CD4-positive, alpha-beta memory T cell (primary cell): Measurements from ENCODE around the gene PXMP4. TPM values are rescaled to one million over a fixed set of nuclear protein-coding genes. Genes with fewer than 3 reads are reported as not detected.

Experiments
- CTCF ChIA-PET: fragments of 350-600 bp; sonication (Branson Sonifier 250); formaldehyde crosslinking; loops from one replicate; lab custom pipeline; 2021; ENCODE audit warnings: inconsistent platforms; ENCODE audit not compliant: partially characterized antibody; lab: Charles Lee
- POLR2A ChIA-PET: fragments of 350-600 bp; sonication (Branson Sonifier 250); formaldehyde crosslinking; loops from one replicate; lab custom pipeline; 2021; ENCODE audit not compliant: partially characterized antibody; lab: Charles Lee
- DNase-seq, 5 donors: peaks; one replicate each; pipeline versions ENCODE4 v3.0.0 to v3.0.0-alpha.2; 2020 to 2022; ENCODE audit warnings: mixed read lengths in 1 of 5
- H3K27ac ChIP-seq: one replicate; pipeline ENCODE4 v1.7.0; 2013; ENCODE audit warnings: low read depth, low read length
- H3K27me3 ChIP-seq: 2 replicates; pipeline ENCODE4 v1.7.0; 2013; ENCODE audit warnings: mild to moderate bottlenecking, low read length, moderate library complexity; ENCODE audit not compliant: insufficient read depth
- H3K36me3 ChIP-seq: 2 replicates; pipeline ENCODE4 v1.7.0; 2013; ENCODE audit warnings: mild to moderate bottlenecking, low read length, moderate library complexity; ENCODE audit not compliant: insufficient read depth
- H3K4me1 ChIP-seq: 2 replicates; pipeline ENCODE4 v1.7.0; 2013; ENCODE audit warnings: mild to moderate bottlenecking, low read length, moderate library complexity; ENCODE audit not compliant: insufficient read depth
- H3K4me3 ChIP-seq, 2 donors: one replicate each; pipeline ENCODE4 v1.7.0; 2013; ENCODE audit warnings: low read length in 2 of 2, mild to moderate bottlenecking in 1 of 2
- H3K9me3 ChIP-seq, 2 donors: one replicate each; pipeline ENCODE4 v1.7.0; 2013; ENCODE audit warnings: low read length in 2 of 2, control low read depth in 1 of 2; ENCODE audit not compliant: control insufficient read depth in 1 of 2
- H3K27ac Mint-ChIP-seq, 7 donors: one replicate each; pipeline ENCODE4 v1.8.0; 2020 to 2021; ENCODE audit warnings: mixed read lengths in 7 of 7, mild to moderate bottlenecking in 6 of 7, inconsistent platforms in 3 of 7, moderate library complexity in 3 of 7
- H3K27me3 Mint-ChIP-seq, 2 donors: one replicate each; pipeline ENCODE4 v1.8.0; 2020 to 2021; ENCODE audit warnings: mixed read lengths in 2 of 2
- H3K36me3 Mint-ChIP-seq, 2 donors: one replicate each; pipeline ENCODE4 v1.8.0; 2020 to 2021; ENCODE audit warnings: mixed read lengths in 2 of 2, inconsistent platforms in 1 of 2, mild to moderate bottlenecking in 1 of 2
- H3K4me1 Mint-ChIP-seq, 4 donors: one replicate each; pipeline ENCODE4 v1.8.0; 2020 to 2021; ENCODE audit warnings: mixed read lengths in 4 of 4, mild to moderate bottlenecking in 1 of 4
- H3K4me3 Mint-ChIP-seq, 8 donors: one replicate each; pipeline ENCODE4 v1.8.0; 2020 to 2021; ENCODE audit warnings: mixed read lengths in 8 of 8, mild to moderate bottlenecking in 7 of 8, moderate library complexity in 6 of 8, inconsistent platforms in 3 of 8
- H3K9me3 Mint-ChIP-seq, 8 donors: one replicate each; pipeline ENCODE4 v1.8.0; 2020 to 2021; ENCODE audit warnings: mixed read lengths in 8 of 8, mild to moderate bottlenecking in 5 of 8, inconsistent platforms in 3 of 8, moderate library complexity in 1 of 8
- intact Hi-C: fragments of 100-400 bp; cut with micrococcal nuclease; formaldehyde crosslinking; loops from one replicate; pipeline ENCODE4 v1.15.1; 2023
- polyA plus RNA-seq, 2 donors: library from polyadenylated mRNA; unstranded; fragments of 300-500 nt; fragmentation: Illumina TruSeq; gene quantifications; one replicate each; pipeline ENCODE4 v1.2.3, GENCODE V29; 2021
- total RNA-seq, 2 experiments: library from RNA; stranded (reverse); gene quantifications; one replicate each; pipeline ENCODE4 v1.2.3, GENCODE V29; 2021

Gene PXMP4
- total and polyA plus RNA-seq, 4 experiments from 2014 or later = 6.3 to 16.4 (median 16.0) TPM

DNA sequence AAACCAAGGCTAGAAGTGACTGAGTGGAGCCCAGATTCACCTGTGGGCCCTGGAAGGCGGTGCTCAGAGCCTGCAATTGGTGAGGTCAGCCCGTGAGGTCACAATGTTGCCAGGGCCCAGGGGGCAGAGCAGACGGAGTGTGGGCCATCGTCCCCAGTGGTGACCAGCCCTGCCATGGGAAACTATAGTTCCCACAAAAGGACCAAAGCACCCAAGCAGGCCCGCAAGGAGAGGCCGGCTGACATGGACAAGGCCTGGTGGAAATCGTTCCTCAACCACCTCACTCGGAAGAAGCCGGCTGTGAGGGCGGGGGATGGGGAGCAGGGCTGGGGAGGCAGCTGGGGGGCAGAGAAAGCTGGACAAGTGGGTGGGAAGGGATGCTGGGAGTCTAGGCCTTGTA lies 57.9 kb downstream of the PXMP4 start, which contains the start of gene C20orf144:
TSS of gene C20orf144 (plus strand) at position 156 of the 400 bp plus-strand sequence. CDS start at position 175, 19 bp downstream.
- Mint-ChIP-seq H3K9me3 (no peaks in the 10 kb centered on the region), H3K4me1 (peaks cover 17 to 46% (median 29%) of the 10 kb centered on the region in 4 donors), H3K27ac (peak within 1 kb of the TSS; percentile 88 to 98 (median 94)), H3K27me3 (no peaks in the 10 kb centered on the region), H3K36me3 (peaks cover 0 to 3% of the 10 kb centered on the region in 2 donors), H3K4me3 (peak within 1 kb of the TSS; percentile 82 to 89 (median 86))
- Histone ChIP-seq H3K4me3 (peak within 1 kb of the TSS; percentile 65 to 87), H3K36me3 (no peaks in the 10 kb centered on the region), H3K9me3 (no peaks in the 10 kb centered on the region), H3K27me3 (no peaks in the 10 kb centered on the region), H3K27ac (peak within 1 kb of the TSS; percentile 82), H3K4me1 (peaks cover 33% of the 10 kb centered on the region)
- ChIA-PET CTCF (interaction anchor here (1.4 to 8.2 kb wide), 2 partner anchors 8 to 17 kb away, joined by 4 to 60 read pairs; no protein-coding TSS in a partner anchor), POLR2A (interaction anchor here (1.7 to 9.7 kb wide), 7 partner anchors 8 to 218 kb away, joined by 4 to 122 read pairs (median 22); partner anchors contain the start of genes CBFA2T2 and SNTA1)
- intact Hi-C loops = no loop called here
- no peak for DNase-seq

DNA sequence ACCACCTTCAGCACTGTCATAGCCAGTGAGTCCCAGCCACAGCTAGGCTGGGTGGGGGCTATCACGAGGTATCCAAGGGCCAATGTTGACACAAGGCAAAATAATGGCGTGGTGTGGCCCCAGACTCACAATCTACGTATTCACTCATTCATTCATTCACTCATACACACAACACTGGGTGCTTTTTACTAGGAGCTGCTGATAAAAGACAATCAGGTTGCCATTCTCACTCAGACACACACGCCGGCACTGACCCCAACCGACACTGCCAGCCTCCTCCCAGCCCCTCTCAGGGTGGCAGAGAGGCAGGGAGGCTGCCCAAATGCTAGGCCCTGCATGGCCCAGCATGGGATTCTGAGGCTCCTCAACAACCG lies 59.4 kb downstream of the PXMP4 start:
- Histone ChIP-seq H3K4me3 (no peak overlapping the region), H3K4me1 (peaks cover 25% of the 10 kb centered on the region), H3K36me3 (no peaks in the 10 kb centered on the region), H3K27ac (no peak overlapping the region), H3K9me3 (no peaks in the 10 kb centered on the region), H3K27me3 (no peaks in the 10 kb centered on the region)
- Mint-ChIP-seq H3K27ac (peak overlapping the region in 1 of 7 donors; percentile 42), H3K4me3 (no peak overlapping the region), H3K27me3 (no peaks in the 10 kb centered on the region), H3K4me1 (peaks cover 14 to 35% (median 20%) of the 10 kb centered on the region in 4 donors), H3K36me3 (no peaks in the 10 kb centered on the region), H3K9me3 (no peaks in the 10 kb centered on the region)
- CTCF ChIA-PET = interaction anchor here (1.0 kb wide), 1 partner anchor 214 kb away, joined by 3 read pairs; no protein-coding TSS in a partner anchor
- intact Hi-C loops = no loop called here
- DNase-seq = no peak
- POLR2A ChIA-PET = interaction anchor here (1.1 kb wide), 1 partner anchor 60 kb away, joined by 3 read pairs; the partner anchor contains the start of gene PXMP4

DNA sequence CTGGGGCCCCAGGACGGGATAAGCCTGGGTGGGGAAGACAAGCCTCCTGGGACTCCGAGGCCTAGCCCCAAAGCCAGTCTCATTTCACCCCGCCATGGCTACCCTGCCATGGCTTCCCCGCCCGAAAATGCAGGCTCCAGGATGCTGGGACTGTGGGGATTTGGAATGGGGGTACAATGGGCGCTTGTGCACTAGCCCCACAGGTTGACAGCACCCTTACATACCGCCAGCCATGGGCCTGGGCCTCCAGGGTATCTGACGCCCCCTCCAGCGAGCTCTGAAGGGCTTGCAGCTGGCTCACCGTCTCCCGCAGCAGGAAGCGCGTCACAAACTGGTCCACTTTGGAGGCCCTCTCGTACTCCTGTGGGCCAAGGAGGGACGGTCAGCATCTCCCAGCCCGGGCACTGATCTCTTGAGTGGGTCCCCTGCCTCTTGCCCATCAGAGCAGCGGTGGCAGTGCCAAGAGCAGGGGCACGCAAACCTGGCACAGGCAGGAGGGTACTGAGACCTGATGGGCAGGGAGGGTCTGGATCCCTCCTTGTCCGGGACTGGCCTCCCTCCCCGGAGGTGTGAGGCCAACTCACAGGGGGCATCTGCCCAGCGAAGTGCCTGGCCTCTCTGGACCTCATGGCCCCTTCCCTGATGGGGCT lies 60.0 kb downstream of the PXMP4 start:
- H3K4me1 Mint-ChIP-seq = peaks cover 12 to 30% (median 16%) of the 10 kb centered on the region in 4 donors
- intact Hi-C loops = no loop called here
- H3K27ac Mint-ChIP-seq = no peak overlapping the region
- Histone ChIP-seq H3K9me3 (no peaks in the 10 kb centered on the region), H3K27ac (no peak overlapping the region), H3K4me3 (no peak overlapping the region), H3K4me1 (peaks cover 25% of the 10 kb centered on the region), H3K27me3 (no peaks in the 10 kb centered on the region), H3K36me3 (no peaks in the 10 kb centered on the region)
- no peak overlapping the region for H3K4me3 Mint-ChIP-seq
- ChIA-PET POLR2A (interaction anchor here (1.1 to 1.6 kb wide), 2 partner anchors 60 kb away, joined by 3 to 4 read pairs; partner anchors contain the start of gene PXMP4), CTCF (interaction anchor here (1.0 kb wide), 1 partner anchor 213 kb away, joined by 3 read pairs; no protein-coding TSS in a partner anchor)
- H3K9me3 Mint-ChIP-seq = no peaks in the 10 kb centered on the region
- no peak for DNase-seq
- H3K36me3 Mint-ChIP-seq = no peaks in the 10 kb centered on the region
- H3K27me3 Mint-ChIP-seq = no peaks in the 10 kb centered on the region

DNA sequence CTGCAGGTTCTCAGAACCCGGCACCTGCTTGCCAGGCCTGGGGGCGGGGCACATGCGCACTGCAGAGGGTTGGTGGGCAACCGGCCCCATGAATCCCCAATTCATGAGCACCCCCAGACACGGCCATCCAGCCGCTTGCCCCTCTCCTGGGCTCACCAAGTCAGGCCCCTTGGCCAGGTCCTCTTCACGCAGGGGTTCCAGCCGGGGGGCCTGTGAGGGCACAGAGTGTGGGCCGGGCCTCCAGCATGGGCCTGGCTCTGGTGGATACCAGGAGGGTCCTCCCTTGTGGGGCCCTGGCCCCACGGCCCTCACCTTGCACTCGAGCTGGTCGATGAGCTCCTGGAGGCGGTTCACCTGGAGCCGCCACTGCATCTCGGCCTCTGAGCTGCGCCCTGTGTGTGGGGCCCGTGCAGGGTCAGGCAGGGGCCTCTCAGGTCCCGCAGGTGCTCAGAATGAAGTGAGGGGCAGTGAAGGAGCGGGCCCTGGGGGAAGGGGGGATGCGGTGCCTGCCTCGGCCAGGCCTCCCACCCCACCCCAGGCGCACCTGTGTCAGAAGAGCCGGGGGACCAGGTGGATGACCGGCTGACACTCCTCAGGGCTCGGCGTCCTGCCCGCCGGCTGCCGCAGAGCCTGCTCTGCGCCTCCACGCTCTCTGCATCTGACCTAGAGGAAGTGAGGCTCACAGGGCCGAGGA lies 60.6 kb downstream of the PXMP4 start:
- H3K36me3 ChIP-seq = no peaks in the 10 kb centered on the region
- H3K27ac Mint-ChIP-seq = no peak overlapping the region
- POLR2A ChIA-PET = interaction anchor here (1.6 kb wide), 1 partner anchor 61 kb away, joined by 4 read pairs; the partner anchor contains the start of gene PXMP4
- no peaks in the 10 kb centered on the region for H3K27me3 ChIP-seq
- no peaks in the 10 kb centered on the region for H3K36me3 Mint-ChIP-seq
- no peak overlapping the region for H3K4me3 Mint-ChIP-seq
- H3K27me3 Mint-ChIP-seq = no peaks in the 10 kb centered on the region
- H3K4me1 Mint-ChIP-seq = peaks cover 6 to 23% (median 10%) of the 10 kb centered on the region in 4 donors
- no peaks in the 10 kb centered on the region for H3K9me3 Mint-ChIP-seq
- H3K27ac ChIP-seq = no peak overlapping the region
- DNase-seq = no peak
- intact Hi-C loops = no loop called here
- CTCF ChIA-PET = no interaction called here
- no peaks in the 10 kb centered on the region for H3K9me3 ChIP-seq
- peaks cover 20% of the 10 kb centered on the region for H3K4me1 ChIP-seq
- no peak overlapping the region for H3K4me3 ChIP-seq

DNA sequence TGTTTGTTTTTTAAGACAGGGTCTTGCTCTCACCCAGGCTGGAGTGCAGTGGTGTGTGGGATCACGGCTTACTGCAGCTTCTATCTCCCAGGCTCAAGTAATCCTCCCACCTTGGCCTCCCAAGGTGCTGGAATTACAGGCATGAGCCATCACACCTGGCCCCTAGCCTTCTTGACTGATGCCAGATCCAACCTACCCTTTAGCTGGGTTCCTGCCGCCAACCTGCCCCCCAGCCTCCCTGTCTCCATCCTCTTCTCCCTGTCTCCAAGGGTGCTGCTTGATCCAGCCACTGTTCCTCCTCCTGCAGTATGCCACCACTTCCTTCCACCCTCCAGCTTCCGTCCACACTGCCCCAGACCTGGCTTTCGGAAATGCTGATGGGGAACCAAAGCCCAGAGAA lies 61.2 kb downstream of the PXMP4 start:
- H3K27me3 ChIP-seq = no peaks in the 10 kb centered on the region
- Mint-ChIP-seq H3K27ac (no peak overlapping the region), H3K27me3 (no peaks in the 10 kb centered on the region), H3K4me1 (peaks cover 3 to 18% (median 6%) of the 10 kb centered on the region in 4 donors), H3K4me3 (no peak overlapping the region), H3K36me3 (no peaks in the 10 kb centered on the region), H3K9me3 (no peaks in the 10 kb centered on the region)
- POLR2A ChIA-PET = interaction anchor here (1.6 kb wide), 1 partner anchor 61 kb away, joined by 4 read pairs; the partner anchor contains the start of gene PXMP4
- no peak overlapping the region for H3K4me3 ChIP-seq
- CTCF ChIA-PET = no interaction called here
- H3K9me3 ChIP-seq = no peaks in the 10 kb centered on the region
- intact Hi-C loops = no loop called here
- H3K36me3 ChIP-seq = no peaks in the 10 kb centered on the region
- H3K4me1 ChIP-seq = peaks cover 14% of the 10 kb centered on the region
- H3K27ac ChIP-seq = no peak overlapping the region
- no peak for DNase-seq

DNA sequence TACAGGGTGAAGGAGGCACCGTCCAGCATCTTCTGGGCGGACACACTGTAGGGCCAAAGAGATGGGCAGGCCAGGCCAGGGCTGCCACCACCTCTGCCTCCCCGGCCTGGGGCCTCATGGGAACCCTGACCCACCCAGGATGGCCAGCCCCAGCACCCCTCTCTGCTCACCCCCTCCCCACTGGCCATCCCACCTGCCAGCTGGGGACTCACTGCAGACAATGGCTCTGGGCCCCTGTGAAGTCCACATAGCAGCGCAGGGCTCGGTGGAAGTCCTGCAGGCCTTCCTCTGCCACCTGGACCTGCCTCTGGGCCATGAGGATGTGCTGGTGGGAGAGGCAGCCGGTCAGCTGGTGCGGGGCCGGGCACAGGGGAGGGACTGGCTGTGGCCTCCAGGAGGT lies 61.6 kb downstream of the PXMP4 start:
- Histone ChIP-seq H3K27me3 (no peaks in the 10 kb centered on the region), H3K9me3 (no peaks in the 10 kb centered on the region), H3K36me3 (no peaks in the 10 kb centered on the region), H3K27ac (no peak overlapping the region), H3K4me1 (peaks cover 11% of the 10 kb centered on the region), H3K4me3 (no peak overlapping the region)
- Mint-ChIP-seq H3K4me1 (peaks cover 3 to 14% (median 5%) of the 10 kb centered on the region in 4 donors), H3K36me3 (no peaks in the 10 kb centered on the region), H3K9me3 (no peaks in the 10 kb centered on the region), H3K27ac (no peak overlapping the region), H3K4me3 (no peak overlapping the region), H3K27me3 (no peaks in the 10 kb centered on the region)
- intact Hi-C loops = no loop called here
- CTCF ChIA-PET = no interaction called here
- DNase-seq = no peak
- POLR2A ChIA-PET = interaction anchor here (1.6 kb wide), 1 partner anchor 62 kb away, joined by 4 read pairs; the partner anchor contains the start of gene PXMP4

DNA sequence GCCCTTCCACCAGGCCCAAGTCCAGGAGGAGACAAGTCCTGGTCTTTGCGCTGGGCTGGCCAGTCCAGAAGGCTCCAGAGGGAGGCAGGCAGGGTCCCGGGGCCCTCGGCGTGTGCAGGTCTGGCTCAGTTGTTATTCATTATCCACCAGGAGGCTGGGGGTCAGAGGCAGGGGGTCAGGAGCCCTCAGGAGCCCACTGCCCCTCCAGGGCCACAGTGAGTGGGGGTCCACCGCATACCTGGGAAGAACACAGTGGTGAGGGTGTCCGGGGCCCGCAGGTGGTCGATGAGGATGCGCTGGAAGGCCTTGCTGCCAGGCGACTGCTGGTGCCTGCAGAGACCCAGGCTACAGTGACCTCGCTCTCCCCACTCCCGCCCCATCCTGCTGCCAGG lies 62.4 kb downstream of the PXMP4 start:
- Mint-ChIP-seq H3K27ac (no peak overlapping the region), H3K4me1 (peaks cover 3 to 14% (median 4%) of the 10 kb centered on the region in 4 donors), H3K9me3 (no peaks in the 10 kb centered on the region), H3K36me3 (no peaks in the 10 kb centered on the region), H3K4me3 (no peak overlapping the region), H3K27me3 (no peaks in the 10 kb centered on the region)
- no peak overlapping the region for H3K27ac ChIP-seq
- no peak for DNase-seq
- POLR2A ChIA-PET = no interaction called here
- no peaks in the 10 kb centered on the region for H3K27me3 ChIP-seq
- no peaks in the 10 kb centered on the region for H3K9me3 ChIP-seq
- peaks cover 5% of the 10 kb centered on the region for H3K4me1 ChIP-seq
- intact Hi-C loops = no loop called here
- H3K36me3 ChIP-seq = no peaks in the 10 kb centered on the region
- no peak overlapping the region for H3K4me3 ChIP-seq
- CTCF ChIA-PET = no interaction called here
